ENCODE data around the gene ANXA4.
"Not testable (repeated sequence)": the region's sequence is repeated elsewhere in the genome, so short reads cannot be mapped to it uniquely, and the experiment has no call there.

- TF ChIP-seq, protein P1, sequence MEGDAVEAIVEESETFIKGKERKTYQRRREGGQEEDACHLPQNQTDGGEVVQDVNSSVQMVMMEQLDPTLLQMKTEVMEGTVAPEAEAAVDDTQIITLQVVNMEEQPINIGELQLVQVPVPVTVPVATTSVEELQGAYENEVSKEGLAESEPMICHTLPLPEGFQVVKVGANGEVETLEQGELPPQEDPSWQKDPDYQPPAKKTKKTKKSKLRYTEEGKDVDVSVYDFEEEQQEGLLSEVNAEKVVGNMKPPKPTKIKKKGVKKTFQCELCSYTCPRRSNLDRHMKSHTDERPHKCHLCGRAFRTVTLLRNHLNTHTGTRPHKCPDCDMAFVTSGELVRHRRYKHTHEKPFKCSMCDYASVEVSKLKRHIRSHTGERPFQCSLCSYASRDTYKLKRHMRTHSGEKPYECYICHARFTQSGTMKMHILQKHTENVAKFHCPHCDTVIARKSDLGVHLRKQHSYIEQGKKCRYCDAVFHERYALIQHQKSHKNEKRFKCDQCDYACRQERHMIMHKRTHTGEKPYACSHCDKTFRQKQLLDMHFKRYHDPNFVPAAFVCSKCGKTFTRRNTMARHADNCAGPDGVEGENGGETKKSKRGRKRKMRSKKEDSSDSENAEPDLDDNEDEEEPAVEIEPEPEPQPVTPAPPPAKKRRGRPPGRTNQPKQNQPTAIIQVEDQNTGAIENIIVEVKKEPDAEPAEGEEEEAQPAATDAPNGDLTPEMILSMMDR (IDR thresholded peaks at IDR 0.05), result not testable (repeated sequence)
- not testable (repeated sequence) for TF ChIP-seq POLR2A (IDR thresholded peaks at IDR 0.05)
Observed at GRCh38 chr2:69774258-69774983, 32.5 kb downstream of the ANXA4 start.

Data from tibial nerve (tissue), 3 donors.